ENCODE results near the gene VANGL1.

Gene VANGL1

GRCh38 chr1:115728341-115728740 is 86.6 kb downstream of the VANGL1 start:
- in situ Hi-C loops (cut with MboI; ENCODE audit: low sequenced_read_pairs) = no loop called here

- in situ Hi-C loops (cut with MboI; ENCODE audit: low sequenced_read_pairs) = no loop called here
Observed at GRCh38 chr1:115729756-115730155, 88.0 kb downstream of the VANGL1 start.

GRCh38 chr1:115732316-115732715 is 90.5 kb downstream of the VANGL1 start:
- in situ Hi-C loops (cut with MboI; ENCODE audit: low sequenced_read_pairs) = no loop called here

GRCh38 chr1:115740811-115741210 is 99.0 kb downstream of the VANGL1 start:
- in situ Hi-C loops (cut with MboI; ENCODE audit: low sequenced_read_pairs) = no loop called here

GRCh38 chr1:115744646-115745275 is 103.0 kb downstream of the VANGL1 start:
- in situ Hi-C loops (cut with MboI; ENCODE audit: low sequenced_read_pairs) = no loop called here

GRCh38 chr1:115746021-115746690 is 104.4 kb downstream of the VANGL1 start:
- in situ Hi-C loops (cut with MboI; ENCODE audit: low sequenced_read_pairs) = no loop called here

Data from HL-60/S4 treated with retinoic acid at 250 ng/mL for 4 days and 3 days (cell line).